ENCODE measurements around the gene FBXL4. TPM values are rescaled to one million over a fixed set of nuclear protein-coding genes. Genes with fewer than 3 reads are reported as not detected.

FBXL4 gene
- total and polyA plus RNA-seq, 2 of the 8 experiments (the other 6 are each of a cell fraction or from before 2014, with no cell fraction given): 6.9 to 13.8 TPM

- TF ChIP-seq CHD7 (IDR thresholded peaks at IDR 0.05; ENCODE audit: insufficient replicate concordance, low read length) (no peak), CBX5 (IDR thresholded peaks at IDR 0.05; ENCODE audit: low read depth, low read length) (no peak), JUND (IDR thresholded peaks at IDR 0.05; ENCODE audit: low read length) (no peak), SP2 (IDR thresholded peaks at IDR 0.05; ENCODE audit: low read length) (no peak), TBP (IDR thresholded peaks at IDR 0.05; ENCODE audit: low read depth, low read length) (no peak), ASH2L (IDR thresholded peaks at IDR 0.05; ENCODE audit: low read length) (no peak), EZH2 (IDR thresholded peaks at IDR 0.05; ENCODE audit: low read depth, low read length, severe bottlenecking) (no peak), TCF12 (IDR thresholded peaks at IDR 0.05; ENCODE audit: low read depth, low read length) (no peak), EGR1 (IDR thresholded peaks at IDR 0.05; ENCODE audit: borderline replicate concordance, low read depth, low read length) (no peak), RBBP5 (IDR thresholded peaks at IDR 0.05; ENCODE audit: borderline replicate concordance, low read depth, low read length) (no peak)
Observed at GRCh38 chr6:98864497-98864896, 83.2 kb downstream of the FBXL4 start (continued).

Measured in H1 (cell line).